MCF 10A (cell line): ENCODE data around the gene CTXND2. TPM values are rescaled to one million over a fixed set of nuclear protein-coding genes. Genes with fewer than 3 reads are reported as not detected.

Experiments
- BruUV-seq: library from RNA; stranded (reverse); fragments of 400-500 nt; replicated peaks from 2 replicates; lab custom pipeline; 2021; lab: Mats Ljungman, UMichigan
- CTCF ChIA-PET: fragments of 300-600 bp; sonication (Branson Sonifier 250); formaldehyde crosslinking; extraction: SDS; loops from one replicate; lab custom pipeline; 2021; ENCODE audit warnings: antibody characterized with exemption, inconsistent platforms; lab: Yijun Ruan, JAX
- POLR2A ChIA-PET: fragments of 300-600, 350-650 bp; sonication (Branson Sonifier 250); formaldehyde crosslinking; extraction: SDS; loops from one replicate; lab custom pipeline; 2020; ENCODE audit warnings: antibody characterized with exemption, inconsistent platforms; lab: Yijun Ruan, JAX
- DNase-seq: peaks from one replicate; pipeline ENCODE4 v3.0.0-alpha.2; 2018; ENCODE audit not compliant: unreplicated experiment
- H3K27ac Mint-ChIP-seq: one replicate; pipeline ENCODE4 v1.8.0; 2022; ENCODE audit warnings: mild to moderate bottlenecking, low read depth, mixed read lengths; ENCODE audit not compliant: unreplicated experiment
- H3K27me3 Mint-ChIP-seq: one replicate; pipeline ENCODE4 v1.8.0; 2022; ENCODE audit warnings: mixed read lengths; ENCODE audit not compliant: insufficient read depth, unreplicated experiment
- H3K36me3 Mint-ChIP-seq: one replicate; pipeline ENCODE4 v1.8.0; 2022; ENCODE audit warnings: mild to moderate bottlenecking, moderate library complexity, mixed read lengths; ENCODE audit not compliant: insufficient read depth, unreplicated experiment
- H3K4me1 Mint-ChIP-seq: one replicate; pipeline ENCODE4 v1.8.0; 2022; ENCODE audit warnings: mixed read lengths; ENCODE audit not compliant: insufficient read depth, unreplicated experiment
- H3K4me3 Mint-ChIP-seq: one replicate; pipeline ENCODE4 v1.8.0; 2022; ENCODE audit warnings: mild to moderate bottlenecking, moderate library complexity, mixed read lengths; ENCODE audit not compliant: unreplicated experiment
- H3K9me3 Mint-ChIP-seq: one replicate; pipeline ENCODE4 v1.8.0; 2022; ENCODE audit warnings: mixed read lengths; ENCODE audit not compliant: unreplicated experiment
- CTCF ChIP-seq: fragments of 200-600 bp; IDR thresholded peaks from one replicate; pipeline ENCODE4 v1.8.0; 2022; ENCODE audit warnings: antibody characterized with exemption, mild to moderate bottlenecking; ENCODE audit not compliant: unreplicated experiment
- intact Hi-C: fragments of 100-400 bp; cut with micrococcal nuclease; formaldehyde crosslinking; loops from 2 replicates; pipeline ENCODE4 v1.14.1; 2022
- total RNA-seq: library from RNA; stranded (reverse); gene quantifications from 2 replicates; pipeline ENCODE4 v1.2.3, GENCODE V29; 2022

The CTXND2 gene
- total RNA-seq, 1 experiment from 2014 or later = not detected

- Mint-ChIP-seq H3K9me3 (no peaks in the 10 kb centered on the region), H3K27ac (peak overlapping the region; percentile 52), H3K4me3 (no peak overlapping the region), H3K4me1 (no peaks in the 10 kb centered on the region), H3K36me3 (peaks cover 100% of the 10 kb centered on the region), H3K27me3 (no peaks in the 10 kb centered on the region)
- no peak for DNase-seq
- no TSS peak for BruUV-seq
- no peak for TF ChIP-seq CTCF
- ChIA-PET POLR2A (interaction anchor here (0.5 to 1.7 kb wide), 3 partner anchors 10 to 124 kb away, joined by 3 to 4 read pairs (median 4); no protein-coding TSS in a partner anchor), CTCF (interaction anchor here (0.6 kb wide), 1 partner anchor 57 kb away, joined by 4 read pairs; no protein-coding TSS in a partner anchor)
- intact Hi-C loops = no loop called here
These were observed 57.9 kb downstream of the CTXND2 start for GRCh38 chr1:150944856-150945255.

GRCh38 chr1:150954708-150955107, 67.8 kb downstream of the CTXND2 start:
- Mint-ChIP-seq H3K36me3 (peaks cover 100% of the 10 kb centered on the region), H3K27ac (no peak overlapping the region), H3K4me1 (no peaks in the 10 kb centered on the region), H3K4me3 (no peak overlapping the region), H3K27me3 (no peaks in the 10 kb centered on the region), H3K9me3 (no peaks in the 10 kb centered on the region)
- intact Hi-C loops = no loop called here
- no peak for TF ChIP-seq CTCF
- no peak for DNase-seq
- POLR2A ChIA-PET = interaction anchor here (0.9 to 1.3 kb wide), 3 partner anchors 14 to 33 kb away, joined by 3 to 5 read pairs (median 3); no protein-coding TSS in a partner anchor
- CTCF ChIA-PET = no interaction called here
- no TSS peak for BruUV-seq

- no peak for DNase-seq
- CTCF ChIA-PET = interaction anchor here (0.6 to 3.8 kb wide), 7 partner anchors 9 to 258 kb away, joined by 3 to 19 read pairs (median 4); partner anchors contain the start of genes GOLPH3L and MINDY1
- intact Hi-C loops = no loop called here
- Mint-ChIP-seq H3K27me3 (no peaks in the 10 kb centered on the region), H3K9me3 (no peaks in the 10 kb centered on the region), H3K4me1 (no peaks in the 10 kb centered on the region), H3K36me3 (peaks cover 100% of the 10 kb centered on the region), H3K4me3 (no peak overlapping the region), H3K27ac (no peak overlapping the region)
- no peak for TF ChIP-seq CTCF
- no TSS peak for BruUV-seq
- POLR2A ChIA-PET = interaction anchor here (0.7 to 1.9 kb wide), 4 partner anchors 16 to 39 kb away, joined by 3 to 8 read pairs (median 4); no protein-coding TSS in a partner anchor
These were observed 68.3 kb downstream of the CTXND2 start for GRCh38 chr1:150955280-150955679.

- DNase-seq = no peak
- H3K27me3 Mint-ChIP-seq = no peaks in the 10 kb centered on the region
- POLR2A ChIA-PET = interaction anchor here (1.0 to 2.0 kb wide), 6 partner anchors 9 to 83 kb away, joined by 3 to 7 read pairs (median 4); no protein-coding TSS in a partner anchor
- CTCF ChIA-PET = interaction anchor here (0.6 to 4.9 kb wide), 11 partner anchors 11 to 400 kb away, joined by 3 to 30 read pairs (median 4); partner anchors contain the start of genes ANXA9 and MINDY1
- peaks cover 97% of the 10 kb centered on the region for H3K36me3 Mint-ChIP-seq
- intact Hi-C loops = no loop called here
- no peaks in the 10 kb centered on the region for H3K9me3 Mint-ChIP-seq
- BruUV-seq = no TSS peak
- TF ChIP-seq CTCF = no peak
- H3K27ac Mint-ChIP-seq = no peak overlapping the region
- H3K4me1 Mint-ChIP-seq = no peaks in the 10 kb centered on the region
- H3K4me3 Mint-ChIP-seq = no peak overlapping the region
These were observed 70.7 kb downstream of the CTXND2 start for GRCh38 chr1:150957666-150958065.
